ENCODE results near the gene SRPX2. TPM values are rescaled to one million over a fixed set of nuclear protein-coding genes. Genes with fewer than 3 reads are reported as not detected.
"Not testable (repeated sequence)": the region's sequence is repeated elsewhere in the genome, so short reads cannot be mapped to it uniquely, and the experiment has no call there.

Gene SRPX2
- total RNA-seq, 2 donors from 2014 or later: 34.5 to 40.3 TPM

DNA sequence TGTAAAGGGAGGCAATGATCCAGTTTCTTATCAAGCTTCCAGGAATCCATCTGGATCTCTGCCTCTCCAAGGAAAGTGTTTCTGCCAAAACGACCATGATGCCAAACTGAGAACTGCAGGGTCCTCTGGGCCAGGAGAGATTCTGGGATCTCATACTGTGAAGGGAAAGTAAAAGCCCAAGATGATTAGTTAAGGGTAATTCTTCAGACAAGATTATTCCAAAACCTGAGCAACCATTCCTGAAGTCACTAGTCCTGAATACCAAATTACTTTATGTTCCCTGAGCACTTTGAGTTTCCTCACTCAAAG, 42.0 kb downstream of the SRPX2 start:
- DNase-seq (ENCODE audit: low spot score): no peak
- intact Hi-C loops (cut with DNase I): no loop called here

DNA sequence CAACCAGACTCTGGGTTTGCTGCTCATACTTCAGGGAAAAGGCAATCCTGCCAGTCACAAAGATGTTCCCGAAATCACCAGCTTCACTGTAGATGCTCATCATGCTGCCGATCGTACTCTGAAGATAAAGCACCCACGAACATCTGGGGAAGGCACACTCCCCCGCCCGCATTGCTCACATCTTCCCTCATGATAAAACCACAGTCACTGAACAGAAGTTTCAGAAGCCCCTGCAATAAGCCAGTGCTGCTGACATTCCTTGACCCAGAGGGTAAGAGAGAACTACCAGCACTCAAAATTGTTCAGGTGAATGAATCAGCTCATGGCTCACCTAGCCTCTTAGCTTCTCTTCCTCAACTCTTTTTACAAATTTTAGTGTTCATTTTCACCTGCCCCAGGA, 43.1 kb downstream of the SRPX2 start:
- intact Hi-C loops (cut with DNase I): no loop called here
- DNase-seq (ENCODE audit: low spot score): no peak

DNA sequence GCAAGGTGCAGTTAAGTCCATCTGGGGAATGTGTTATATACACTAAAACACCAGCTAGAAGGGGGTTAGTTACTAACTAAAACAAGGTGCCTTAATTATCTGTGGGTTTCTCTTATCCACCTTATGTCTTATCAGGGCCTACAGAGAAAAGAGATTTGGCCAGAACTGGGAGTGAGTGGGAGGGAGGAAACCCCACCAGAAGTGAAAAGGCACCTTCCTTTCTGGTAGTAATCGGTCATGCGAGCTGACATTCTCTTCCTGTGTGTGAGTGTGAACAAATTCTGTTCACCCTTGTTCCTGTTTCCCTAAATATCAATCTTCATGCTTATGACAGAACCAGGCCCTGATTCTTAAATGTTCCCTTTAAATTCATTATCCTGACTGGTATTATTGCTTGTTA, 43.5 kb downstream of the SRPX2 start:
- intact Hi-C loops (cut with DNase I): no loop called here
- no peak for DNase-seq (ENCODE audit: low spot score)

- no peak for DNase-seq (ENCODE audit: low spot score)
Measured at GRCh38 chrX:100695302-100695701, 51.3 kb downstream of the SRPX2 start.

DNA sequence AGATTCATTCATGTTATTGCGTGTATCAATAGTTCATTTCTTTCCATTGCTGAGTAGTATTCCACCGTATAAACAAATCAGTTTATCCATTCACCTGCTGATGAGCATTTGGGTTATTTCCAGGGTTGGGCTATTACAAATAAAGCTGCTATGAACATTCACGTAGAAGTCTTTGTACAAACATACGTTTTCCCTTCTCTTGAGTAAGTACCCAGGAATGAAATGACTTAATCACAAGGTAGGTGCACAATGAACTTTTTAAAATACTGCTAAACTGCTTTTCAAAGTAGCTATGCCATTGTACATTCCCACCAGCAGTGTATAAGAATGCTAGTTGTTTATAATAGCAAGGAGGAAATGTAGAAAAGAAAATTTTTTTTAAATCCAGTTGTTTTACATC, 52.0 kb downstream of the SRPX2 start:
- intact Hi-C loops (cut with DNase I): no loop called here
- no peak for DNase-seq (ENCODE audit: low spot score)

More at GRCh38 chrX:100695302-100695701, 51.3 kb downstream of the SRPX2 start:
- intact Hi-C loops (cut with DNase I): no loop called here

GRCh38 chrX:100696699-100697351, 52.8 kb downstream of the SRPX2 start:
- no peak for DNase-seq (ENCODE audit: low spot score)
- intact Hi-C loops (cut with DNase I): no loop called here

DNA sequence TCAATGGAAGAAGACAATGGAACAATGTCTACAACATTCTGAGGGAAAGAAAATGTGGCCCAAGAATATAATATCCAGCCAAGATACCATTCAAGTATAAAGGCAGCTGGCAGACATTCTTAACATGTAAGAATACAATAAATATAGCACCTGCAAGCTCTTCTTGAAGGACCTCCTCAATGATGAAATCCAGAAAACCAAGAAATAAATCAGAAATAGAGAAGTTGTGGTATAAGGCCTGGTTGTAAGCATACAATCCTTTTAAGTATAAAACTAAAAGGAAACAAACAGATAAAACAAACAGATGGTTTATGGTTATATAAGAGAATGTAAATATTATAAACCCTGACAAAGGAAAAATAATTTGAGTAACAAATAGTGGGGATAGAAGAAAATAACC, 54.6 kb downstream of the SRPX2 start:
- DNase-seq (ENCODE audit: low spot score): no peak
- intact Hi-C loops (cut with DNase I): no loop called here

DNA sequence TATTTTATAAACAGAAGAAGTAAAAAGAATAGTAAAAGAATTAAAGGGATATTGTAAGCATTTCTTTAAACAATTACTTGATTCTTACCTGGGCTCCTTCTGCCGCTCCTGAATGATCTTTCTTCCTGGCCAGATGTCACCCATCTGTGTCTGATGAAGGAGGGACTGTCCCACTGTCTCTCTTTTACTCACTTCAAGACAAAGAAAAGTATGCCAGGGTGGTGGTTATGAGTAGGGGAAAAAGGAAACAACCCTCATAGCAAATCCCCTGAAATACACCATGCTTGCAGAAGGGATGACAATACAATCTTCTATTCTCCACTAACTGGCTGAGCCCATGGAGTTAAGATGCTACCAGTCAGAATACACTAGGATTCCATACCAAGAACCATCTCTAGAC, 56.8 kb downstream of the SRPX2 start:
- no peak for DNase-seq (ENCODE audit: low spot score)
- intact Hi-C loops (cut with DNase I): no loop called here

DNA sequence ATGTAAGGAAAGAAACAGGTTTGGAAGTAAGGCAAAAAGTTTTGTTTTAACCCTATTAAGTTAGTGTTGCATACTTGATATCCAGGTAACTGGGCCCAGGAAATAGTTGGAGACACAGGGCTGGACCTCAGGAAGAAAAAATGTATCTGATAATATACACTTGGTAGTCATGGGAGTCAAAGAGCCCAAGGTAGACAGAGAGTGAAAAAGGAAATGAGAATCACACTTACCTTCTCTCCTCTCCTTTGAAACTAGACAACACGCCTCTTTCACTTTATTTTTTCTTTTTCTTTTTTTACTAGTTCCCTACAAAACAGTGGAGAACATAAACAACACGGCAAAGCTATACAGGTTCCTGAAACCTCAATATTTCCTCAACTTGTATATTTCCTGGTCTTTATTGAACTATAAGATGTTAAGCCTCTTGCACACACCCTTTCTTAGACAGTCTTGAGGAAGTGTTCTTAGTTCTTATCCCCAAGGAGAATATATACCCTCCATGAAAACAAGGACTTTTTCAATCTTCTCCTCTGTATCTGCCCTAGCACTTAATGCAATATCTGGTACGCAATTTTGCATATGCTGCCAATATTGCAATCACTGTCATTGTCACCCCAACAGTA, 60.7 kb downstream of the SRPX2 start:
- intact Hi-C loops (cut with DNase I): no loop called here
- DNase-seq (ENCODE audit: low spot score): no peak

- DNase-seq (ENCODE audit: low spot score): no peak
- intact Hi-C loops (cut with DNase I): no loop called here
Measured at GRCh38 chrX:100710816-100711215, 66.8 kb downstream of the SRPX2 start.

DNA sequence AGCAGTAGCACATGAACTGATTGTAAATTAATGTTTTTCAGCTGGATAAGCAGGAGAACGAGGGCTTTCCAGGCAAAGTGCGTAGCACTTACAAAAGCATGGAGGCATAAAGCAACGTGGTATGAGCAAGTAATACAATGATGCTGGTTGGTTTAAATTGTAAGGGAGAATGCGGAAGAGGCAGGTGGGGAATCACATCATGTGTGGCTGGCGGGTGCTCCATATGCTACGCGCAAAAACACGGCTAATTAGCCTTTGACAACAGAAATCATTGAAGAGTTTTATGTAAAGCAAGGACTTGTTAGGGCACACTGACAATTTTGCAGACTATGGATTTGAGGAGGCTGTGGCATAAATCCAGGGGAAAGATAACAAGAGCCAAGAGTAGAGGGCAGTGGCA, 73.4 kb downstream of the SRPX2 start:
- intact Hi-C loops (cut with DNase I): no loop called here
- DNase-seq (ENCODE audit: low spot score): no peak

GRCh38 chrX:100719139-100719538, 75.1 kb downstream of the SRPX2 start:
- DNase-seq (ENCODE audit: low spot score): no peak
- intact Hi-C loops (cut with DNase I): no loop called here

DNA sequence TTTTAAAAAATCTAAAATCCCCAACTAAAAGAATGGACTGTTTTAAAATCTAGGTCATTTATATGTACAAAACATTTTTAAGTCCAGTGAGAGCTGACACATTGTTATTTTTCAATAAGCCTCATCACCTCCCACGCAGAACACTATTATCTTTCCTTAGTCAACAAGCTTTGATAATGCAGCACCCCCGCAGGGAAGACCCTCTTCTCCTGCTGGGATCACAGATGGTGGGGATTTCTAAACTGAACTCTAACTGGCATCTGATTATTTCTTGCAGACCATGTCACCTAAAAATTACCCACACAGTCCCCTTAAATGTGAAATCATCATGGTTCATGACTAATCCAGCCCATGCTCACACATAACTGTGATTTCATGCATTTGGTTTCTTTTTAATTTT, 76.3 kb downstream of the SRPX2 start:
- no peak for DNase-seq (ENCODE audit: low spot score)
- intact Hi-C loops (cut with DNase I): no loop called here

DNA sequence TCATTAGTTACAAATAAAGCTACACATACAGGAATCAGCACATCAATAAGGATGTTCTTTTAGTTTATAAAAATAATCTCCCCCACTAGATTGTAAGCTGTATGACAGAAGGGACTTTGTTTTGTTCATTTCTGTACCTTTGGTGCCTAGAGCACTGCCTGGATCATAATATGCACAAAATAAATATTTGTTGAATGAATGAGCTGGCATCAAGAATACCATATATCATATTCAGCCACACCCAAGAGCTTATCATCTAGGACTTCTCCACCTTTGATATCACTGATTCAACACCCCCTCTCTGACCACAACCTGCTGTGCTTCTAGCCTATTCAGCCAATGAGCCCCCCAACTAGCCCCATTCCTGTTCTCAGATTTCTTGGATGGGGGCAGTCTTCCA, 77.3 kb downstream of the SRPX2 start:
- intact Hi-C loops (cut with DNase I): no loop called here
- DNase-seq (ENCODE audit: low spot score): no peak

- not testable (repeated sequence) for DNase-seq (ENCODE audit: low spot score)
Measured at GRCh38 chrX:100724006-100724405, 80.0 kb downstream of the SRPX2 start.

More at GRCh38 chrX:100724006-100724405, 80.0 kb downstream of the SRPX2 start:
- intact Hi-C loops (cut with DNase I): not testable (repeated sequence)

Other genes starting within 250 kb of the SRPX2 start
- 1 to 10 TPM in 1 of 2 donors, under 1 TPM in 1; 0.79 to 1.1 TPM for gene PCDH19, start 233.9 kb upstream of the SRPX2 start, total RNA-seq
- under 1 TPM in 1 of 2 donors, not detected in 1; 0.43 TPM for gene TNMD, start 59.3 kb upstream of the SRPX2 start, total RNA-seq
- 10 to 100 TPM in 1 of 2 donors, 1 to 10 TPM in 1; 7.8 to 11.1 TPM for gene TSPAN6, start 7.4 kb upstream of the SRPX2 start, total RNA-seq
- 10 to 100 TPM in 1 of 2 donors, 1 to 10 TPM in 1; 7.1 to 10.6 TPM for gene SYTL4, start 87.9 kb downstream of the SRPX2 start, total RNA-seq
- 1 to 10 TPM; 7.4 to 9.3 TPM for gene CSTF2, start 176.2 kb downstream of the SRPX2 start, total RNA-seq
- gene NOX1, start 230.2 kb downstream of the SRPX2 start, total RNA-seq: not detected